OCI-LY7 (cell line): ENCODE results near the gene KCNA1. TPM values are rescaled to one million over a fixed set of nuclear protein-coding genes. Genes with fewer than 3 reads are reported as not detected.

Source experiments
- total RNA-seq, 2 experiments: library from RNA; depleted of rRNA in 1 of 2; stranded (reverse); fragments of >200 nt in 1 of 2; shearing (Covaris generic) in 1 of 2; gene quantifications; 2 replicates each; pipeline ENCODE4 v1.2.3, GENCODE V29; 2014 to 2022

The KCNA1 gene
- total RNA-seq, 2 experiments from 2014 or later, result not detected

Other genes with a start within 250 kb of the KCNA1 start
- gene GALNT8, start 189.5 kb upstream of the KCNA1 start, total RNA-seq (2014; rRNA removed; shearing (Covaris generic)), result 0.60 TPM in 1 of 2 replicates, not detected in the other
- 0.52 TPM in 1 of 2 replicates, not detected in the other for gene GALNT8, start 189.5 kb upstream of the KCNA1 start, total RNA-seq (2022)
- gene KCNA5, start 134.0 kb downstream of the KCNA1 start, total RNA-seq (2014; rRNA removed; shearing (Covaris generic)), result not detected in 2 replicates
- not detected in 2 replicates for gene KCNA5, start 134.0 kb downstream of the KCNA1 start, total RNA-seq (2022)